Spleen (tissue), 11 donors: Measurements from ENCODE around the gene KCTD14. TPM values are rescaled to one million over a fixed set of nuclear protein-coding genes. Genes with fewer than 3 reads are reported as not detected.
A peak's percentile ranks its signal among the peaks of the same experiment; 100 is the strongest.
"Not testable (repeated sequence)": the region's sequence is repeated elsewhere in the genome, so short reads cannot be mapped to it uniquely, and the experiment has no call there.

ENCODE experiments used
- DNase-seq: peaks from one replicate; pipeline ENCODE4 v3.0.0-alpha.2; 2020
- H3K27ac ChIP-seq, 8 donors: fragments of 200-600 bp; sonication (generic) in 7 of 8; 1 replicate in 4 of 8; 2 replicates in 4 of 8; pipeline versions ENCODE4 v1.5.0 to v1.8.0; 2016 to 2021; ENCODE audit warnings: inconsistent platforms in 4 of 8, mild to moderate bottlenecking in 4 of 8, moderate library complexity in 1 of 8
- H3K27me3 ChIP-seq, 7 donors: fragments of 200-600 bp; sonication (generic) in 6 of 7; replicated peaks in 1 of 7; 1 replicate in 4 of 7; 2 replicates in 3 of 7; pipeline versions ENCODE4 v1.5.0 to v1.8.0; 2016 to 2021; ENCODE audit warnings: inconsistent platforms in 3 of 7, mild to moderate bottlenecking in 1 of 7
- H3K36me3 ChIP-seq, 6 donors: fragments of 200-600 bp; sonication (generic) in 5 of 6; 1 replicate in 4 of 6; 2 replicates in 2 of 6; pipeline versions ENCODE4 v1.5.0 to v1.8.0; 2016 to 2021; ENCODE audit warnings: inconsistent platforms in 2 of 6
- H3K4me1 ChIP-seq, 6 donors: fragments of 200-600 bp; sonication (generic) in 5 of 6; 1 replicate in 3 of 6; 2 replicates in 3 of 6; pipeline versions ENCODE4 v1.5.0 to v1.8.0; 2016 to 2021; ENCODE audit warnings: inconsistent platforms in 3 of 6
- H3K4me3 ChIP-seq, 8 donors: fragments of 200-600 bp; sonication (generic) in 7 of 8; 1 replicate in 4 of 8; 2 replicates in 4 of 8; pipeline versions ENCODE4 v1.5.0 to v1.8.0; 2016 to 2021; ENCODE audit warnings: inconsistent platforms in 4 of 8, mild to moderate bottlenecking in 4 of 8, moderate library complexity in 2 of 8
- H3K9me3 ChIP-seq, 8 donors: fragments of 200-600 bp; sonication (generic) in 7 of 8; 1 replicate in 4 of 8; 2 replicates in 4 of 8; pipeline versions ENCODE4 v1.5.0 to v1.8.0; 2016 to 2021; ENCODE audit warnings: inconsistent platforms in 4 of 8
- CTCF ChIP-seq, 11 experiments: fragments of 200-600 bp in 7 of 11; fragments of 450-650 bp in 4 of 11; sonication (generic) in 4 of 11; IDR thresholded peaks in 8 of 11; conservative IDR thresholded peaks in 3 of 11; 1 replicate in 7 of 11; 2 replicates in 4 of 11; pipeline versions ENCODE4 v1.4.0 to v1.8.0; 2016 to 2021; ENCODE audit warnings: antibody characterized with exemption in 11 of 11, inconsistent platforms in 4 of 11, mild to moderate bottlenecking in 1 of 11
- POLR2A ChIP-seq, 3 donors: fragments of 450-650 bp; IDR thresholded peaks; one replicate each; pipeline ENCODE4 v1.5.1; 2017; ENCODE audit warnings: antibody characterized with exemption in 3 of 3, mild to moderate bottlenecking in 1 of 3
- POLR2AphosphoS5 ChIP-seq, 3 donors: sonication (generic); formaldehyde crosslinking; IDR thresholded peaks; one replicate each; pipeline ENCODE4 v1.5.1; 2017; ENCODE audit warnings: antibody characterized with exemption in 3 of 3
- WGBS, 5 donors: extraction: QIAGEN DNeasy Blood & Tissue Kit in 3 of 5; methylation state at CpG; one replicate each; pipeline versions ENCODE4 v1.1.5 to v1.1.7; 2013 to 2018; 5-methylcytosine and 5-hydroxymethylcytosine counted together
- intact Hi-C: fragments of 100-400 bp; cut with DNase I; formaldehyde crosslinking; loops from one replicate; pipeline ENCODE4 v1.15.0; 2023; ENCODE audit warnings: low total_unique reads
- polyA plus RNA-seq, 3 donors: library from polyadenylated mRNA; stranded (reverse); fragments of 200-250 nt; gene quantifications; one replicate each; pipeline ENCODE4 v1.2.1, GENCODE V29; 2013
- total RNA-seq, 7 donors: library from RNA; depleted of rRNA in 3 of 7; stranded (reverse); fragments of >200 nt in 3 of 7; fragmentation: NEBNext Ultra II Directional in 4 of 7; extraction: Animal tissue kit (Norgen Biotek cat#: 25700) in 4 of 7; gene quantifications; one replicate each; pipeline versions ENCODE4 v1.1.0 to v1.2.1, GENCODE V29; 2016 to 2021
- donor health status: healthy with polysubstance abuse.
- donor health status: DM: no; HTN: no; CAD: no; lungs with moderate emphysema.
- donor health status: DM: no; HTN: no; CAD: no.
- donor health status: Bipolar disorder and iron deficiency.
- donor health status: healthy.
- donor health status: DM: no; HTN: no; CAD: no.
- donor health status: DM: yes; HTN: yes; CAD: no.

Gene KCTD14
- total and polyA plus RNA-seq, 10 donors: 0.20 to 0.82 (median 0.51) TPM; not detected in 2

GRCh38 chr11:78046486-78046854 is 23.4 kb upstream of the KCTD14 start:
- WGBS, 5 donors: 38 to 49% (median 42%) methylated on average over 6 of the region's 6 CpGs
- Histone ChIP-seq H3K27ac (peak overlapping the region in 1 of 8 donors; percentile 52), H3K4me3 (peak overlapping the region in 1 of 8 donors; percentile 62)

GRCh38 chr11:78045851-78046485 is 22.9 kb upstream of the KCTD14 start:
- Histone ChIP-seq H3K27me3 (no peaks in the 10 kb centered on the region), H3K4me3 (peak overlapping the region in 7 of 8 donors; percentile 18 to 62 (median 26)), H3K36me3 (no peaks in the 10 kb centered on the region), H3K9me3 (no peaks in the 10 kb centered on the region), H3K27ac (peak overlapping the region in 4 of 8 donors; percentile 2 to 52 (median 20)), H3K4me1 (peaks cover 0 to 13% (median 9%) of the 10 kb centered on the region in 6 donors)
- intact Hi-C loops: no loop called here
- WGBS, 5 donors: 9 to 15% (median 11%) methylated on average over 26 to 28 of the region's 28 CpGs
- peak; percentile 94 for DNase-seq
- peak; percentile 86 to 99 (median 98) for TF ChIP-seq CTCF (IDR thresholded peaks at IDR 0.05 in 8 of 11, conservative IDR thresholded peaks at IDR 0.05 in 3 of 11)
- TF ChIP-seq POLR2A (IDR thresholded peaks at IDR 0.05): no peak
- TF ChIP-seq POLR2AphosphoS5 (IDR thresholded peaks at IDR 0.05): peak; percentile 77 to 92 (median 84)

More at GRCh38 chr11:78046486-78046854, 23.4 kb upstream of the KCTD14 start:
- TF ChIP-seq POLR2AphosphoS5 (IDR thresholded peaks at IDR 0.05): no peak
- peak in 5 of 11 experiments; percentile 2 to 58 (median 28) for TF ChIP-seq CTCF (IDR thresholded peaks at IDR 0.05 in 8 of 11, conservative IDR thresholded peaks at IDR 0.05 in 3 of 11)
- no peaks in the 10 kb centered on the region for H3K36me3 ChIP-seq
- no peak for DNase-seq
- H3K4me1 ChIP-seq: peaks cover 0 to 13% (median 9%) of the 10 kb centered on the region in 6 donors
- H3K27me3 ChIP-seq: no peaks in the 10 kb centered on the region
- intact Hi-C loops: no loop called here
- H3K9me3 ChIP-seq: no peaks in the 10 kb centered on the region

GRCh38 chr11:78044706-78045105 is 21.6 kb upstream of the KCTD14 start:
- H3K27me3 ChIP-seq: no peaks in the 10 kb centered on the region
- H3K36me3 ChIP-seq: no peaks in the 10 kb centered on the region
- TF ChIP-seq POLR2A (IDR thresholded peaks at IDR 0.05): no peak
- TF ChIP-seq CTCF (IDR thresholded peaks at IDR 0.05 in 8 of 11, conservative IDR thresholded peaks at IDR 0.05 in 3 of 11): no peak
- no peak for TF ChIP-seq POLR2AphosphoS5 (IDR thresholded peaks at IDR 0.05)
- H3K4me3 ChIP-seq: no peak overlapping the region
- DNase-seq: no peak
- peaks cover 6 to 23% (median 19%) of the 10 kb centered on the region in 6 donors for H3K4me1 ChIP-seq
- no peak overlapping the region for H3K27ac ChIP-seq
- H3K9me3 ChIP-seq: no peaks in the 10 kb centered on the region
- WGBS, 5 donors: 89 to 97% (median 91%) methylated on average over 5 of the region's 5 CpGs
- intact Hi-C loops: no loop called here

GRCh38 chr11:78041843-78042440 is 18.9 kb upstream of the KCTD14 start:
- H3K9me3 ChIP-seq: no peaks in the 10 kb centered on the region
- intact Hi-C loops: no loop called here
- H3K36me3 ChIP-seq: no peaks in the 10 kb centered on the region
- no peak overlapping the region for H3K4me3 ChIP-seq
- no peaks in the 10 kb centered on the region for H3K27me3 ChIP-seq
- no peak overlapping the region for H3K27ac ChIP-seq
- peaks cover 6 to 30% (median 24%) of the 10 kb centered on the region in 6 donors for H3K4me1 ChIP-seq
- DNase-seq: no peak
- TF ChIP-seq POLR2A (IDR thresholded peaks at IDR 0.05) (no peak), POLR2AphosphoS5 (IDR thresholded peaks at IDR 0.05) (no peak), CTCF (IDR thresholded peaks at IDR 0.05 in 8 of 11, conservative IDR thresholded peaks at IDR 0.05 in 3 of 11) (no peak)
- 94 to 97% (median 95%) methylated on average over 14 of the region's 14 CpGs for WGBS, 5 donors

GRCh38 chr11:78041380-78041719 is 18.3 kb upstream of the KCTD14 start:
- H3K9me3 ChIP-seq, H3K27me3 ChIP-seq, intact Hi-C loops, H3K36me3 ChIP-seq, H3K4me3 ChIP-seq, DNase-seq, H3K27ac ChIP-seq: not testable (repeated sequence)
- 95 to 99% (median 96%) methylated on average over 8 of the region's 8 CpGs for WGBS, 5 donors
- peaks cover 6 to 26% (median 22%) of the 10 kb centered on the region in 6 donors for H3K4me1 ChIP-seq
